ENCODE data around the gene CLDN18. TPM values are rescaled to one million over a fixed set of nuclear protein-coding genes. Genes with fewer than 3 reads are reported as not detected.

CLDN18 gene
- total and polyA plus RNA-seq, 2 donors (not counting 3 experiments of a cell fraction or from before 2014, with no cell fraction given) = not detected

- Histone ChIP-seq H3K9me3 (replicated peaks; ENCODE audit: control insufficient read depth, insufficient read depth, low read length) (no peaks in the 10 kb centered on the region), H3K4me3 (replicated peaks in 1 of 3; ENCODE audit: insufficient read depth in 1 of 3, low read depth in 1 of 3, low read length in 3 of 3) (no peak overlapping the region), H4K20me1 (replicated peaks; ENCODE audit: control insufficient read depth, extremely low read depth, insufficient read depth, low read length) (no peaks in the 10 kb centered on the region), H3K4me2 (ENCODE audit: insufficient read depth, low read length) (no peak overlapping the region), H3K27ac (ENCODE audit: insufficient read depth, low read depth, low read length) (no peak overlapping the region), H3K36me3 (ENCODE audit: control insufficient read depth in 2 of 2, extremely low read depth in 1 of 2, insufficient read depth in 2 of 2, low read length in 2 of 2) (no peaks in the 10 kb centered on the region), H2AFZ (ENCODE audit: low read depth, low read length) (no peak overlapping the region), H3K9me1 (replicated peaks; ENCODE audit: control insufficient read depth, extremely low read depth, insufficient read depth, low read length) (no peaks in the 10 kb centered on the region), H3K27me3 (ENCODE audit: control insufficient read depth in 2 of 2, insufficient read depth in 2 of 2, low read length in 2 of 2) (no peaks in the 10 kb centered on the region), H3K4me1 (ENCODE audit: control insufficient read depth, extremely low read depth, insufficient read depth, low read length) (no peaks in the 10 kb centered on the region), H3K9ac (replicated peaks; ENCODE audit: extremely low read depth, insufficient read depth, low read length) (no peak overlapping the region), H3K79me2 (ENCODE audit: control insufficient read depth, insufficient read depth, low read length) (no peaks in the 10 kb centered on the region)
- ChIA-PET CTCF (interaction anchor here (0.7 kb wide), 1 partner anchor 40 kb away, joined by 3 read pairs; no protein-coding TSS in a partner anchor), POLR2A (no interaction called here)
- no peak for DNase-seq (ENCODE audit: low read depth, low spot score)
- intact Hi-C loops (cut with micrococcal nuclease) = no loop called here
- TF ChIP-seq FOS (IDR thresholded peaks at IDR 0.05; ENCODE audit: borderline replicate concordance, insufficient read depth, low read length) = peak; percentile 58
- no peak for TF ChIP-seq MYC (IDR thresholded peaks at IDR 0.05; ENCODE audit: low read depth, low read length)
- TF ChIP-seq CTCF (IDR thresholded peaks at IDR 0.05; ENCODE audit: extremely low read depth in 1 of 2, insufficient read depth in 1 of 2, low read depth in 1 of 2, low read length in 2 of 2) = no peak
- no TSS peak for BruUV-seq (replicated peaks)
- dilution Hi-C loops (cut with MboI; ENCODE audit: extremely low pct_ligation_motif_present, low sequenced_read_pairs) = no loop called here
- FAIRE-seq = peak; percentile 21
Observed at GRCh38 chr3:138078901-138079344, 69.0 kb downstream of the CLDN18 start.

GRCh38 chr3:138079901-138080300, 69.9 kb downstream of the CLDN18 start:
- POLR2A ChIA-PET = no interaction called here
- intact Hi-C loops (cut with micrococcal nuclease) = no loop called here
- Histone ChIP-seq H3K9me1 (replicated peaks; ENCODE audit: control insufficient read depth, extremely low read depth, insufficient read depth, low read length) (no peaks in the 10 kb centered on the region), H3K27me3 (ENCODE audit: control insufficient read depth in 2 of 2, insufficient read depth in 2 of 2, low read length in 2 of 2) (no peaks in the 10 kb centered on the region), H3K79me2 (ENCODE audit: control insufficient read depth, insufficient read depth, low read length) (no peaks in the 10 kb centered on the region), H3K27ac (ENCODE audit: insufficient read depth, low read depth, low read length) (no peak overlapping the region), H4K20me1 (replicated peaks; ENCODE audit: control insufficient read depth, extremely low read depth, insufficient read depth, low read length) (no peaks in the 10 kb centered on the region), H3K36me3 (ENCODE audit: control insufficient read depth in 2 of 2, extremely low read depth in 1 of 2, insufficient read depth in 2 of 2, low read length in 2 of 2) (no peaks in the 10 kb centered on the region), H3K4me3 (replicated peaks in 1 of 3; ENCODE audit: insufficient read depth in 1 of 3, low read depth in 1 of 3, low read length in 3 of 3) (no peak overlapping the region), H3K4me1 (ENCODE audit: control insufficient read depth, extremely low read depth, insufficient read depth, low read length) (no peaks in the 10 kb centered on the region), H3K9ac (replicated peaks; ENCODE audit: extremely low read depth, insufficient read depth, low read length) (no peak overlapping the region), H3K4me2 (ENCODE audit: insufficient read depth, low read length) (no peak overlapping the region), H2AFZ (ENCODE audit: low read depth, low read length) (no peak overlapping the region), H3K9me3 (replicated peaks; ENCODE audit: control insufficient read depth, insufficient read depth, low read length) (no peaks in the 10 kb centered on the region)
- dilution Hi-C loops (cut with MboI; ENCODE audit: extremely low pct_ligation_motif_present, low sequenced_read_pairs) = no loop called here
- TF ChIP-seq MAX (IDR thresholded peaks at IDR 0.05; ENCODE audit: insufficient read depth, insufficient read length) (no peak), POLR2A (IDR thresholded peaks at IDR 0.05; ENCODE audit: low read depth, low read length) (no peak), JUN (IDR thresholded peaks at IDR 0.05; ENCODE audit: borderline replicate concordance, insufficient read depth, insufficient read length, low read depth) (no peak), FOS (IDR thresholded peaks at IDR 0.05; ENCODE audit: borderline replicate concordance, insufficient read depth, low read length) (no peak)
- CTCF ChIA-PET = interaction anchor here (0.7 to 1.4 kb wide), 2 partner anchors 11 to 39 kb away, joined by 3 to 5 read pairs; no protein-coding TSS in a partner anchor
- FAIRE-seq (no peak), DNase-seq (ENCODE audit: low read depth, low spot score) (no peak)
- no TSS peak for BruUV-seq (replicated peaks)
